ENCODE data around the gene PGLYRP4. TPM values are rescaled to one million over a fixed set of nuclear protein-coding genes. Genes with fewer than 3 reads are reported as not detected.

Gene PGLYRP4
- polyA plus RNA-seq, 2 of the 4 experiments (the other 2 are of a cell fraction): not detected

- Histone ChIP-seq H3K4me3 (no peak overlapping the region), H3K4me2 (no peak overlapping the region), H3K27ac (no peak overlapping the region), H3K9me3 (no peaks in the 10 kb centered on the region), H3K4me1 (no peaks in the 10 kb centered on the region)
- ATAC-seq (no peak), FAIRE-seq (no peak), DNase-seq (ENCODE audit: low read depth in 1 of 2, low spot score in 1 of 2) (no peak)
- CTCF ChIA-PET: interaction anchor here (1.2 to 7.7 kb wide), 4 partner anchors 9 to 128 kb away, joined by 3 to 70 read pairs (median 14); partner anchors contain the start of gene S100A12
- WGBS (ENCODE audit: missing lambda C conversion rate): 24% methylated on average over 6 of the region's 6 CpGs
- POLR2A ChIA-PET: no interaction called here
- TF ChIP-seq NPAS2 (CRISPR knock-in tag; IDR thresholded peaks at IDR 0.05; ENCODE audit: borderline replicate concordance) (no peak), MAZ (IDR thresholded peaks at IDR 0.05; ENCODE audit: borderline replicate concordance, low read depth, low read length) (no peak), ZC3H11A (IDR thresholded peaks at IDR 0.05) (no peak), BHLHE40 (IDR thresholded peaks at IDR 0.05; ENCODE audit: low read depth, low read length) (no peak), EHF (CRISPR knock-in tag; IDR thresholded peaks at IDR 0.05) (no peak), ELK1 (IDR thresholded peaks at IDR 0.05; ENCODE audit: low read depth, low read length) (no peak), HMGXB4 (CRISPR knock-in tag; IDR thresholded peaks at IDR 0.05; ENCODE audit: borderline replicate concordance) (no peak), PBX3 (IDR thresholded peaks at IDR 0.05) (no peak), JUNB (IDR thresholded peaks at IDR 0.05) (no peak), GATA3 (IDR thresholded peaks at IDR 0.05; ENCODE audit: borderline replicate concordance) (no peak), REST (IDR thresholded peaks at IDR 0.05) (no peak)
Measured at GRCh38 chr1:153366261-153366660, 17.6 kb upstream of the PGLYRP4 start.

GRCh38 chr1:153365696-153366095 is 17.1 kb upstream of the PGLYRP4 start:
- Histone ChIP-seq H3K27ac (no peak overlapping the region), H3K4me2 (no peak overlapping the region), H3K9me3 (no peaks in the 10 kb centered on the region), H3K4me1 (no peaks in the 10 kb centered on the region), H3K4me3 (no peak overlapping the region)
- ATAC-seq: no peak
- no peak for DNase-seq (ENCODE audit: low read depth in 1 of 2, low spot score in 1 of 2)
- FAIRE-seq: no peak
- ChIA-PET POLR2A (no interaction called here), CTCF (interaction anchor here (1.2 to 7.7 kb wide), 4 partner anchors 10 to 128 kb away, joined by 3 to 70 read pairs (median 32); partner anchors contain the start of gene S100A12)
- WGBS (ENCODE audit: missing lambda C conversion rate): 35% methylated on average over 8 of the region's 8 CpGs
- TF ChIP-seq RAD21 (conservative IDR thresholded peaks at IDR 0.05 in 1 of 2, IDR thresholded peaks at IDR 0.05 in 1 of 2) (no peak), PHF8 (IDR thresholded peaks at IDR 0.05; ENCODE audit: borderline replicate concordance, low read depth) (no peak)
